ENCODE measurements around the gene ZNF385B.

Gene ZNF385B

GRCh38 chr2:179550849-179551248 lies 310.6 kb downstream of the ZNF385B start:
- H3K4me3 ChIP-seq (ENCODE audit: low read depth, low read length), result no peak overlapping the region
- no peak for TF ChIP-seq CTCF (IDR thresholded peaks at IDR 0.05; ENCODE audit: borderline replicate concordance, insufficient read depth, low read depth, low read length)

GRCh38 chr2:179550214-179550613 lies 311.2 kb downstream of the ZNF385B start:
- H3K4me3 ChIP-seq (ENCODE audit: low read depth, low read length), result no peak overlapping the region
- no peak for TF ChIP-seq CTCF (IDR thresholded peaks at IDR 0.05; ENCODE audit: borderline replicate concordance, insufficient read depth, low read depth, low read length)

- no peak overlapping the region for H3K4me3 ChIP-seq (ENCODE audit: low read depth, low read length)
- TF ChIP-seq CTCF (IDR thresholded peaks at IDR 0.05; ENCODE audit: borderline replicate concordance, insufficient read depth, low read depth, low read length), result no peak
These were observed 314.8 kb downstream of the ZNF385B start for GRCh38 chr2:179546656-179547055.

GRCh38 chr2:179545024-179545423 lies 316.4 kb downstream of the ZNF385B start:
- TF ChIP-seq CTCF (IDR thresholded peaks at IDR 0.05; ENCODE audit: borderline replicate concordance, insufficient read depth, low read depth, low read length), result no peak
- H3K4me3 ChIP-seq (ENCODE audit: low read depth, low read length), result no peak overlapping the region

GRCh38 chr2:179543361-179543901 lies 318.0 kb downstream of the ZNF385B start:
- no peak for TF ChIP-seq CTCF (IDR thresholded peaks at IDR 0.05; ENCODE audit: borderline replicate concordance, insufficient read depth, low read depth, low read length)
- no peak overlapping the region for H3K4me3 ChIP-seq (ENCODE audit: low read depth, low read length)

- H3K4me3 ChIP-seq (ENCODE audit: low read depth, low read length), result no peak overlapping the region
- TF ChIP-seq CTCF (IDR thresholded peaks at IDR 0.05; ENCODE audit: borderline replicate concordance, insufficient read depth, low read depth, low read length), result no peak
These were observed 319.8 kb downstream of the ZNF385B start for GRCh38 chr2:179541586-179541985.

GRCh38 chr2:179539124-179539511 lies 322.3 kb downstream of the ZNF385B start:
- H3K4me3 ChIP-seq (ENCODE audit: low read depth, low read length), result no peak overlapping the region
- TF ChIP-seq CTCF (IDR thresholded peaks at IDR 0.05; ENCODE audit: borderline replicate concordance, insufficient read depth, low read depth, low read length), result no peak
